Fibroblast of skin of scalp (primary cell): ENCODE results near the gene SMTNL2. TPM values are rescaled to one million over a fixed set of nuclear protein-coding genes. Genes with fewer than 3 reads are reported as not detected.
A peak's percentile ranks its signal among the peaks of the same experiment; 100 is the strongest.

ENCODE experiments used
- DNase-seq: peaks from one replicate; pipeline ENCODE4 v3.0.0-alpha.2; 2013
- polyA plus RNA-seq, 2 experiments: library from polyadenylated mRNA; unstranded; fragments of 120-200 nt; gene quantifications; one replicate each; pipeline ENCODE4 v1.2.1, GENCODE V29; 2013; ENCODE audit not compliant: insufficient read length in 2 of 2

Gene SMTNL2
- polyA plus RNA-seq (2013, experiment 1 of 2; ENCODE audit: insufficient read length), result 0.36 TPM
- polyA plus RNA-seq (2013, experiment 2 of 2; ENCODE audit: insufficient read length), result 3.8 TPM

GRCh38 chr17:4584101-4584916, at the start of gene SMTNL2:
TSS of gene SMTNL2 (plus strand) at chr17:4584529. CDS start at chr17:4584606, 77 bp downstream.
- no peak for DNase-seq

GRCh38 chr17:4534928-4535666, 49.2 kb upstream of the SMTNL2 start:
- DNase-seq, result no peak

GRCh38 chr17:4535667-4536258, 48.6 kb upstream of the SMTNL2 start:
- DNase-seq, result no peak

GRCh38 chr17:4536259-4536741, 48.0 kb upstream of the SMTNL2 start:
- DNase-seq, result peak; percentile 12

- no peak for DNase-seq
Measured at GRCh38 chr17:4536742-4537411, 47.5 kb upstream of the SMTNL2 start.

DNA sequence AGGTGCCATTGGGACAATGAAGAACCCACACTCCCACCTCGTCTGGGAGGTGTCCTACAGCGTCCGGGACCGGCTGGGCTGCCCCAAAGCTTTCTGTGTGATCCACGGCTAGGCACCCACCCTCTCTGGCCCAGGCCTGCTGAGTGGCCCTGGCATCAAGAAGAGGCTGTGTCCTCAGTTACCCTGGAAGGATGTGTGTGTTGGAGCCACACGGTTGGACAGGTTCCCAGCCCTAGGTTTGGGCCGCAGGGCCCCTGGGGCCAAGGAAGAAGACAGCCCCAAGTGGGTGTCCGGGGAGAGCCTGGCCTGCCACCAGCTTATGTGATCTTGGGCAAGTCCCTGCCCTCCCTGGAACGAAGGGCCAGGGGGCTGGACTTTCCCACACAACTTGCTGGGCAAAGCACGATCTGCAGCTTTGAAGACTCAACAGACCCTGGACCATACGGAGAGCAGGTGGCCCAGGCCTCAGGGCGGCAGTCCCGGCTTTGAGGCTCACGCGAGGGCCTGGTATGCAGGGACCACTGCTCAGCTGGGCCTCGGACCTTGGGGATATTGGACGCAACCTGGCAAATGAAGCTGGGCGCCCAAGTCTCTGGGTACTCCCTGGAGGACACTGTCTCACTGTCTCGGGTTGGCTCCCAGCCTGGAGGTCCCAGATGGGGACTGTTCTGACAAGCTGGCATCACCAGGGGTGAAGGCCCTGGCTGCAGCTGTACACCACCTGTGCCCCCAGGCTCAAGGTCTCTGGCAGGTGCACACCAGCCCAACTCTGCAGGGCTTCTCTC, 46.7 kb upstream of the SMTNL2 start:
- no peak for DNase-seq

DNA sequence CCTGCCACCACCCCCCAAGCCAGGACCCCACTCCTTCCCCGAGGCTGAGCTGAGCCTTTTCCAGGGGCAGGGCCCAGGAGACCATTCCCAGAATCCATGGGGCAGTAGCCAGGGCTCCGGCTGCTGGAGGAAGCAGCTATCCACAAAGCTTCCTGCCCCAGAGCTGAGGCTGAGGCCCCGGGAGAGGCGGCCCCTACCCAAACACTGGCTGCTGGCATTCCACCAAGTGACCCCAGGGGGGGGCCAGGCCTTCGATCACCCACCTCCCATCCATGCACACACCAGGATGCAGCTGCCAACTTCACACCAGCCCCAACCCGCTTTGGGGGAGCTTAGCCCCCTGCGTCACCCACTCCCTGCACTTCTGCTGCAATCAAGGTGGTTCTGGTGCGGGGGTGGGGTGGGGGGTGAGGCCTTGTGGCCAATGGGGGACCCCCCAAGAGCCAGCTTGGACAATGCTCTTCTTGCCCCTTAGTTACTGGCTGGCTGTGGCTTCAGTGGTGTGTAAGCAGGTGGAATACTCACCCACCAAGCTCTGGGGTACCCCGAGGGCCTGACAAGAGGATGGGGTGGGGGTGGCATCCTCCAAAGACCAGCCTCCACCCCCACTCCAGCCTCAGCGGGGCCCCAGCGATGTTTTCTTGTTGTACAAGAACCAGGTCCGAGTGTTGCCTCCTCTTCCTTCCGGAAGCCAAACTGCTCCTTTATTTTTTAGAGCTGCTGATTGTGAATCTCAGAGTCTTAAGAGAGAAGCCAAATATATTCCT, 45.9 kb upstream of the SMTNL2 start:
- DNase-seq, result no peak

DNA sequence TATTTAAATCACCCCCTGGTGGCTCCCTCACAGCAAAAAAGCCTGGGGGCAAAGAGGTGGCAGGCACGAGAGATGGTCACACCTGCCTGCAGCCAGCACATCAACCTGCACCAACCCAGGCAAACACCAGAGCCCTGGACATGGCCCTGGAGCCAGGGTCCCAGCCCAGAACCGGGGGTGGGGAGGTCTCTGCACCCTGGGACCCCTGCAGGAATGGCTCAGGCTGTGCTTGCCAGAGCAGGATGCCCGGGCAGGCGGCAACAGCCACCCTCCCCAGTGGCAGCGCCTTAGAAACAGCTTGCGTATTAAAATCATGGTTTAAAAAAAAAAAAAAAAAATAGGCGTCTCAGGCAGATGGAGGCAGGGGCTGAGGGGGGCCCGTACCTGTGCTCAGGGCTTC, 45.3 kb upstream of the SMTNL2 start:
- no peak for DNase-seq

- DNase-seq, result no peak
Measured at GRCh38 chr17:4539576-4540223, 44.6 kb upstream of the SMTNL2 start.

DNA sequence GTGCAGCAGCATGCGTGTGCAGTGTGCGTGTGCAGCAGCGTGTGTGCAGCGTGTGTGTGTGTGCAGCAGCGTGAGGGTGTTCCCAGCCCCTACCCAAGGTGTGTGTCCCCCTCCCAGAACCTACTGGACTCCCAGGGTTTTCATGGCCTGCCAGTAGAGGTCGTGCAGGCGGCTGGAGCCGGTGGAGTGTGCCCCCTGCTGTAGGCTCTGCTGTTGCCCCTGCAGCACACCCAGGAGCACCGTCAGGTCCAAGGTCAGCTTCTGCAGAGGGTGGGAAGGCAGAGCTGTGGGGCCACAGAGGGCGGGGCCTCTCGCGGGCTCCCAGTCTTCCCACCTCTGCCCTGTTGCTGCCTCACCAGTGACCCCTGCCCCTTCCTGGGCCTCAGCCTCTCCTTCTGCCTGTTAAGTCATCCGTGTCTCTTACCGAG, 44.1 kb upstream of the SMTNL2 start:
- no peak for DNase-seq

DNA sequence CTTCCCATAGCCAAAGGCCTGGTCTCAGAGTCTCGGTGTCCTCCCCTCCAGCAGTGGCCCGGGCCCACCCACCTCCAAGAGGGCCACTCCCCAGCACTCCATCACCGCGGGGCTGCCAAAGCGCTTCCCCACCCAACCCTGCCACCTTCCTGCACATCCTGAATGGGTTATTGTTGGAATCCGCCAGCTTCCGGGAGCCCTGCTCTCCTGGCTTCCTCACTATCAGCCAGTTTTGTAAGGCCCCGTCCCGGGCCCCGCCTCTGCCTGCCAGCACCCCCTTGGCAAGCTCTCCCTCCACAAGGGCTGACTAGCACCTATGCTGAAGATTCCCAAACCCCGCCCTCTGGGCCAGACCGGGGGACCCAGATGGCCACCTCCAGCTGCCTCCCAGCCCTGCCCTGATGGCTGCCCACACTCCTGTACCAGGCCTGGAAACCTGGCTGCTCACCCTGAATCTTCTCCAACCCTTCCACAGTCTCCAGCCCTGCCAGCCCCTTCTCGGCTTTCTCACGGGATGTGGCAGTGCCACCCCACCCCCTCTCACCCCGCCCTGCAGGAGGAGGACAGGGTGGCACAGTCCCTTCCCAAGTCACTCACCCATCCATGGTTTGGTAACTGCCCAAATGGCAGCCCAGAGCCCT, 43.5 kb upstream of the SMTNL2 start:
- DNase-seq, result no peak

- no peak for DNase-seq
Measured at GRCh38 chr17:4541328-4542002, 42.9 kb upstream of the SMTNL2 start.

GRCh38 chr17:4542003-4542725, 42.2 kb upstream of the SMTNL2 start:
- DNase-seq, result no peak

- DNase-seq, result no peak
Measured at GRCh38 chr17:4542726-4543191, 41.6 kb upstream of the SMTNL2 start.

- no peak for DNase-seq
Measured at GRCh38 chr17:4543557-4544026, 40.7 kb upstream of the SMTNL2 start.

- no peak for DNase-seq
Measured at GRCh38 chr17:4544135-4544950, 40.0 kb upstream of the SMTNL2 start.

- no peak for DNase-seq
Measured at GRCh38 chr17:4544951-4545216, 39.4 kb upstream of the SMTNL2 start.
